ENCODE results near the gene COG5. TPM values are rescaled to one million over a fixed set of nuclear protein-coding genes. Genes with fewer than 3 reads are reported as not detected.

Gene COG5
- total and polyA plus RNA-seq, 2 of the 8 experiments (the other 6 are each of a cell fraction or from before 2014, with no cell fraction given): 10.5 to 28.1 TPM

GRCh38 chr7:107292591-107292990 is 271.1 kb downstream of the COG5 start (continued):
- TF ChIP-seq YY1 (IDR thresholded peaks at IDR 0.05; ENCODE audit: low read depth, low read length): no peak
- no peak for TF ChIP-seq EZH2 (IDR thresholded peaks at IDR 0.05; ENCODE audit: low read depth, low read length, severe bottlenecking)
- TF ChIP-seq CBX5 (IDR thresholded peaks at IDR 0.05; ENCODE audit: low read depth, low read length): no peak
- TF ChIP-seq RXRA (IDR thresholded peaks at IDR 0.05; ENCODE audit: insufficient read depth, low read depth, low read length): no peak
- no peak for TF ChIP-seq CREB1 (IDR thresholded peaks at IDR 0.05)
